Measurements from ENCODE around the gene C6orf136.

C6orf136 gene

GRCh38 chr6:30635834-30636233, 11.1 kb upstream of the C6orf136 start:
- TF ChIP-seq, protein P1, sequence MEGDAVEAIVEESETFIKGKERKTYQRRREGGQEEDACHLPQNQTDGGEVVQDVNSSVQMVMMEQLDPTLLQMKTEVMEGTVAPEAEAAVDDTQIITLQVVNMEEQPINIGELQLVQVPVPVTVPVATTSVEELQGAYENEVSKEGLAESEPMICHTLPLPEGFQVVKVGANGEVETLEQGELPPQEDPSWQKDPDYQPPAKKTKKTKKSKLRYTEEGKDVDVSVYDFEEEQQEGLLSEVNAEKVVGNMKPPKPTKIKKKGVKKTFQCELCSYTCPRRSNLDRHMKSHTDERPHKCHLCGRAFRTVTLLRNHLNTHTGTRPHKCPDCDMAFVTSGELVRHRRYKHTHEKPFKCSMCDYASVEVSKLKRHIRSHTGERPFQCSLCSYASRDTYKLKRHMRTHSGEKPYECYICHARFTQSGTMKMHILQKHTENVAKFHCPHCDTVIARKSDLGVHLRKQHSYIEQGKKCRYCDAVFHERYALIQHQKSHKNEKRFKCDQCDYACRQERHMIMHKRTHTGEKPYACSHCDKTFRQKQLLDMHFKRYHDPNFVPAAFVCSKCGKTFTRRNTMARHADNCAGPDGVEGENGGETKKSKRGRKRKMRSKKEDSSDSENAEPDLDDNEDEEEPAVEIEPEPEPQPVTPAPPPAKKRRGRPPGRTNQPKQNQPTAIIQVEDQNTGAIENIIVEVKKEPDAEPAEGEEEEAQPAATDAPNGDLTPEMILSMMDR (IDR thresholded peaks at IDR 0.05): no peak
- no peak overlapping the region for H3K4me3 ChIP-seq
- no peak overlapping the region for H3K27ac ChIP-seq
- DNase-seq (ENCODE audit: low spot score): no peak

- Histone ChIP-seq H3K27ac (no peak overlapping the region), H3K4me3 (no peak overlapping the region)
- TF ChIP-seq, protein P1 (IDR thresholded peaks at IDR 0.05): no peak
- DNase-seq (ENCODE audit: low spot score): no peak
Observed at GRCh38 chr6:30640481-30640880, 6.5 kb upstream of the C6orf136 start.

DNA sequence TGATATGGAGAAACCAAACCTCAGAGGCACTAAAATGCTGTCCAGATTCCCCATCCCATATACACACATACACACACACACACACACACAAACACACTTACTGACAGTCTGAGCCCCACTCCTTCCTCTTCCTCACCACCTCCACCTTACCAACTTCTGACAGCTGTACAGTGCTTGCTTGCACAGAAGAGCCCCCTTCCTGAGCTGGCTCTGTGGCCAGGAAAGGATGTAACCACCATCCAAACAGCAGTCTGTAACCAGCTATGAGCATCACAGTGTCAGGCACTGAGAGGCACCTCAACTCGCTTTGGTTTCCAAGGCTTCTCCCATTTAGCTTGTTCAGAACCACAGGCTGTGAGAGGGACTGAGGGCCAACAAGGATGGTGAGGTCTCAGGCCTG, 5.9 kb upstream of the C6orf136 start:
- no peak for DNase-seq (ENCODE audit: low spot score)
- TF ChIP-seq, protein P1 (IDR thresholded peaks at IDR 0.05): no peak

GRCh38 chr6:30643656-30644055, 3.3 kb upstream of the C6orf136 start:
- TF ChIP-seq, protein P1 (IDR thresholded peaks at IDR 0.05): no peak
- Histone ChIP-seq H3K27ac (no peak overlapping the region), H3K4me3 (no peak overlapping the region)
- no peak for DNase-seq (ENCODE audit: low spot score)

More for the DNA sequence above, 5.9 kb upstream of the C6orf136 start:
- Histone ChIP-seq H3K4me3 (no peak overlapping the region), H3K27ac (no peak overlapping the region)

GRCh38 chr6:30644769-30645168, 2.2 kb upstream of the C6orf136 start:
- no peak for DNase-seq (ENCODE audit: low spot score)
- TF ChIP-seq, protein P1 (IDR thresholded peaks at IDR 0.05): no peak
- H3K4me3 ChIP-seq: no peak overlapping the region
- no peak overlapping the region for H3K27ac ChIP-seq

GRCh38 chr6:30645989-30646388, 944 bp upstream of the C6orf136 start:
- Histone ChIP-seq H3K27ac (no peak overlapping the region), H3K4me3 (no peak overlapping the region)

More at GRCh38 chr6:30645989-30646388, 944 bp upstream of the C6orf136 start:
- TF ChIP-seq, protein P1 (IDR thresholded peaks at IDR 0.05): no peak
- no peak for DNase-seq (ENCODE audit: low spot score)
